Endothelial cell (in vitro differentiated cells): ENCODE results near the gene NBAS. TPM values are rescaled to one million over a fixed set of nuclear protein-coding genes. Genes with fewer than 3 reads are reported as not detected.

Source experiments
- DNase-seq: peaks from one replicate; pipeline ENCODE4 v3.0.0; 2021; ENCODE audit warnings: low spot score
- H3K27ac Mint-ChIP-seq: one replicate; pipeline ENCODE4 v1.8.0; 2021; ENCODE audit warnings: mixed read lengths, inconsistent platforms; ENCODE audit not compliant: unreplicated experiment
- H3K27me3 Mint-ChIP-seq: one replicate; pipeline ENCODE4 v1.8.0; 2021; ENCODE audit warnings: mild to moderate bottlenecking, moderate library complexity, mixed read lengths, inconsistent platforms; ENCODE audit not compliant: unreplicated experiment
- H3K36me3 Mint-ChIP-seq: one replicate; pipeline ENCODE4 v1.8.0; 2021; ENCODE audit warnings: mild to moderate bottlenecking, low read depth, mixed read lengths, inconsistent platforms; ENCODE audit not compliant: unreplicated experiment
- H3K4me1 Mint-ChIP-seq: one replicate; pipeline ENCODE4 v1.8.0; 2021; ENCODE audit warnings: mild to moderate bottlenecking, mixed read lengths, inconsistent platforms; ENCODE audit not compliant: unreplicated experiment
- H3K4me3 Mint-ChIP-seq: one replicate; pipeline ENCODE4 v1.8.0; 2021; ENCODE audit warnings: mild to moderate bottlenecking, mixed read lengths, inconsistent platforms; ENCODE audit not compliant: unreplicated experiment
- H3K9me3 Mint-ChIP-seq: one replicate; pipeline ENCODE4 v1.8.0; 2021; ENCODE audit warnings: mixed read lengths, inconsistent platforms; ENCODE audit not compliant: unreplicated experiment
- CTCF ChIP-seq: fragments of 200-600 bp; sonication (generic); IDR thresholded peaks from one replicate; pipeline ENCODE4 v1.5.0; 2021; ENCODE audit warnings: antibody characterized with exemption; ENCODE audit not compliant: unreplicated experiment
- total RNA-seq: library from RNA; stranded (reverse); fragmentation: NEBNext Ultra II Directional; extraction: Animal tissue kit (Norgen Biotek cat#: 25700); gene quantifications from one replicate; pipeline ENCODE4 v1.2.1, GENCODE V29; 2021; ENCODE audit not compliant: unreplicated experiment

NBAS gene
- total RNA-seq, 1 donor from 2014 or later = 52.8 TPM

- no peak for DNase-seq
- Mint-ChIP-seq H3K4me1 (no peaks in the 10 kb centered on the region), H3K36me3 (peaks cover 11% of the 10 kb centered on the region), H3K27ac (no peak overlapping the region), H3K27me3 (no peaks in the 10 kb centered on the region), H3K4me3 (no peak overlapping the region), H3K9me3 (no peaks in the 10 kb centered on the region)
- TF ChIP-seq CTCF = no peak
These were observed 103.3 kb downstream of the NBAS start for GRCh38 chr2:15457868-15458267.

GRCh38 chr2:15456352-15456751, 104.8 kb downstream of the NBAS start:
- Mint-ChIP-seq H3K9me3 (no peaks in the 10 kb centered on the region), H3K27ac (no peak overlapping the region), H3K4me1 (no peaks in the 10 kb centered on the region), H3K36me3 (peaks cover 15% of the 10 kb centered on the region), H3K27me3 (no peaks in the 10 kb centered on the region), H3K4me3 (no peak overlapping the region)
- no peak for DNase-seq
- TF ChIP-seq CTCF = no peak

GRCh38 chr2:15450808-15451207, 110.3 kb downstream of the NBAS start:
- TF ChIP-seq CTCF = no peak

GRCh38 chr2:15449556-15450236, 111.4 kb downstream of the NBAS start:
- TF ChIP-seq CTCF = no peak
- Mint-ChIP-seq H3K4me3 (no peak overlapping the region), H3K36me3 (peaks cover 6% of the 10 kb centered on the region), H3K27me3 (no peaks in the 10 kb centered on the region), H3K4me1 (no peaks in the 10 kb centered on the region), H3K27ac (no peak overlapping the region), H3K9me3 (no peaks in the 10 kb centered on the region)
- DNase-seq = no peak

More at GRCh38 chr2:15450808-15451207, 110.3 kb downstream of the NBAS start:
- no peaks in the 10 kb centered on the region for H3K4me1 Mint-ChIP-seq
- H3K9me3 Mint-ChIP-seq = no peaks in the 10 kb centered on the region
- no peak overlapping the region for H3K4me3 Mint-ChIP-seq
- no peak for DNase-seq
- no peaks in the 10 kb centered on the region for H3K27me3 Mint-ChIP-seq
- no peak overlapping the region for H3K27ac Mint-ChIP-seq
- peaks cover 6% of the 10 kb centered on the region for H3K36me3 Mint-ChIP-seq

GRCh38 chr2:15448250-15448839, 112.8 kb downstream of the NBAS start:
- DNase-seq = no peak
- no peaks in the 10 kb centered on the region for H3K27me3 Mint-ChIP-seq
- no peaks in the 10 kb centered on the region for H3K9me3 Mint-ChIP-seq
- H3K4me3 Mint-ChIP-seq = no peak overlapping the region
- H3K4me1 Mint-ChIP-seq = no peaks in the 10 kb centered on the region
- peaks cover 6% of the 10 kb centered on the region for H3K36me3 Mint-ChIP-seq
- TF ChIP-seq CTCF = no peak
- H3K27ac Mint-ChIP-seq = no peak overlapping the region
